Calu3 (cell line): ENCODE results near the gene PDE3B. TPM values are rescaled to one million over a fixed set of nuclear protein-coding genes. Genes with fewer than 3 reads are reported as not detected.
"Not testable (repeated sequence)": the region's sequence is repeated elsewhere in the genome, so short reads cannot be mapped to it uniquely, and the experiment has no call there.

Experiments used
- BruUV-seq: library from RNA; stranded (reverse); fragments of 400-500 nt; replicated peaks from 2 replicates; lab custom pipeline; 2021; lab: Mats Ljungman, UMichigan
- CTCF ChIA-PET: fragments of 300-600 bp; sonication (Branson Sonifier 250); formaldehyde crosslinking; loops from one replicate; lab custom pipeline; 2022; ENCODE audit warnings: antibody characterized with exemption; lab: Charles Lee
- DNase-seq: peaks from one replicate; pipeline ENCODE4 v3.0.0; 2022
- H3K27ac Mint-ChIP-seq: one replicate; pipeline ENCODE4 v1.8.0; 2022; ENCODE audit warnings: mixed read lengths; ENCODE audit not compliant: unreplicated experiment
- H3K27me3 Mint-ChIP-seq: one replicate; pipeline ENCODE4 v1.8.0; 2022; ENCODE audit warnings: mixed read lengths; ENCODE audit not compliant: unreplicated experiment
- H3K36me3 Mint-ChIP-seq: one replicate; pipeline ENCODE4 v1.8.0; 2022; ENCODE audit warnings: mild to moderate bottlenecking, moderate library complexity, mixed read lengths; ENCODE audit not compliant: insufficient read depth, unreplicated experiment
- H3K4me1 Mint-ChIP-seq: one replicate; pipeline ENCODE4 v1.8.0; 2022; ENCODE audit warnings: mild to moderate bottlenecking, low read depth, mixed read lengths; ENCODE audit not compliant: unreplicated experiment
- H3K4me3 Mint-ChIP-seq: one replicate; pipeline ENCODE4 v1.8.0; 2022; ENCODE audit warnings: mild to moderate bottlenecking, low read depth, moderate library complexity, mixed read lengths; ENCODE audit not compliant: unreplicated experiment
- H3K9me3 Mint-ChIP-seq: one replicate; pipeline ENCODE4 v1.8.0; 2022; ENCODE audit warnings: low read depth, mixed read lengths; ENCODE audit not compliant: unreplicated experiment
- intact Hi-C: fragments of 100-400 bp; cut with micrococcal nuclease; formaldehyde crosslinking; loops from one replicate; pipeline ENCODE4 v1.10.0; 2022; ENCODE audit not compliant: unreplicated experiment
- total RNA-seq: library from RNA; stranded (reverse); gene quantifications from 2 replicates; pipeline ENCODE4 v1.2.3, GENCODE V29; 2022
- TF ChIP-seq, protein P1 (sequence below): fragments of 200-600 bp; IDR thresholded peaks from one replicate; pipeline ENCODE4 v1.8.0; 2022; ENCODE audit warnings: antibody characterized with exemption; ENCODE audit not compliant: unreplicated experiment

The PDE3B gene
- total RNA-seq, 1 experiment from 2014 or later = 4.5 TPM

DNA sequence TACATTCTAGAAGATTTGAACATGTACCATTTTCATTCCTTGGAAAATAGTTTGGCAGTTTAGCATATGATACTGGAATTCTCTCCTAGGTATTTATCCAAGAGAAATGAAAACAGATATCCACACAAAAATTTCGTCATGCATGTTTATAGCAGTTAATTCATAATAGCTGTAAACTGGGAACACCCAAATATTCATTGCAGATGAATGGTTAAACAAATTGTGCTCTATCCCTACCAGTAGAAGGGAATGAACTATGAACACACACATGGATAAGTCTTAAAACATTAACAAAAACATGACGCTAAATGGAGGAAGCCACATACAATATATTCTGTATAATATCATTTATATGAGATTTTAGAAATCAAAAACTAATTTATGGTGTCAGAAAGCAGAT, 61.5 kb downstream of the PDE3B start:
- TF ChIP-seq, protein P1, sequence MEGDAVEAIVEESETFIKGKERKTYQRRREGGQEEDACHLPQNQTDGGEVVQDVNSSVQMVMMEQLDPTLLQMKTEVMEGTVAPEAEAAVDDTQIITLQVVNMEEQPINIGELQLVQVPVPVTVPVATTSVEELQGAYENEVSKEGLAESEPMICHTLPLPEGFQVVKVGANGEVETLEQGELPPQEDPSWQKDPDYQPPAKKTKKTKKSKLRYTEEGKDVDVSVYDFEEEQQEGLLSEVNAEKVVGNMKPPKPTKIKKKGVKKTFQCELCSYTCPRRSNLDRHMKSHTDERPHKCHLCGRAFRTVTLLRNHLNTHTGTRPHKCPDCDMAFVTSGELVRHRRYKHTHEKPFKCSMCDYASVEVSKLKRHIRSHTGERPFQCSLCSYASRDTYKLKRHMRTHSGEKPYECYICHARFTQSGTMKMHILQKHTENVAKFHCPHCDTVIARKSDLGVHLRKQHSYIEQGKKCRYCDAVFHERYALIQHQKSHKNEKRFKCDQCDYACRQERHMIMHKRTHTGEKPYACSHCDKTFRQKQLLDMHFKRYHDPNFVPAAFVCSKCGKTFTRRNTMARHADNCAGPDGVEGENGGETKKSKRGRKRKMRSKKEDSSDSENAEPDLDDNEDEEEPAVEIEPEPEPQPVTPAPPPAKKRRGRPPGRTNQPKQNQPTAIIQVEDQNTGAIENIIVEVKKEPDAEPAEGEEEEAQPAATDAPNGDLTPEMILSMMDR = no peak
- no TSS peak for BruUV-seq
- Mint-ChIP-seq H3K9me3 (peaks cover 10% of the 10 kb centered on the region), H3K4me1 (no peaks in the 10 kb centered on the region), H3K36me3 (no peaks in the 10 kb centered on the region), H3K27me3 (no peaks in the 10 kb centered on the region), H3K4me3 (no peak overlapping the region), H3K27ac (no peak overlapping the region)
- intact Hi-C loops = no loop called here
- no peak for DNase-seq
- CTCF ChIA-PET = no interaction called here

DNA sequence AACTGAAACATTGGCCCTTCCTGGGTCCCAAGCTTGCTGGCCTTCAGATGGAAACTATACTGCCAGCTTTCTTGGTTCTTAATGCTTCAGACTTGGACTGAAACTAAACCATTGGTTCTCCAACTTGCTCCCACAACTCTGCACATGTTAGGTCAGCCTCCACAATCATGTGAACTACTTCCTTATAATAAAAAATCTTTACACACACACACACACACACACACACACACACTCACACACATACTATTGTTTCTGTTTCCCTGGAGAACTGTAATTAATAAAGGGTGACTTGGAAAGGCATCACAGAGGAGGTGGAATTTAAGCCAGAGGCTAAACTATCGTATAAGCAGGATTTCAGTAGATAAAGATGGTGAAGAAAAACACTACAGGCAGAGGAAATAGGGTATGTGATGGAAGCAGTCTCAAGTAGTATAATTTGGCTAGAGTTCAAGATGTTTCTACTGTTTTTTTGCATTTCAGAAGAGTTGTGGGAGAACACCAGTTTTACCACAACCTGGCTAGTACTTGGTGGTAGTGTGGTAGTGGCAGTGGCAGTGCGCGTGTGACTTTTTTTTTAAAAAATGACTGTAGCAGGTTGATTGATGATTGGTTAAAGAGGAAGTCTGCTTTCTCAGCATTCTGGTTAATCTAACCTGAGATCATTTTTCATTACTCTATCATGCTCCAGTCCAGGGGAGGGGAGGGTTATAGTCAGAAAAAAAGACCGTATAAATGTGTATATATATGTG, 70.1 kb downstream of the PDE3B start:
- no peak for DNase-seq
- Mint-ChIP-seq H3K36me3 (no peaks in the 10 kb centered on the region), H3K4me1 (no peaks in the 10 kb centered on the region), H3K9me3 (no peaks in the 10 kb centered on the region), H3K27ac (no peak overlapping the region), H3K27me3 (no peaks in the 10 kb centered on the region), H3K4me3 (no peak overlapping the region)
- CTCF ChIA-PET = interaction anchor here (0.7 kb wide), 2 partner anchors 24 to 314 kb away, joined by 3 to 8 read pairs; no protein-coding TSS in a partner anchor
- no TSS peak for BruUV-seq
- intact Hi-C loops = no loop called here
- TF ChIP-seq, protein P1 = no peak

DNA sequence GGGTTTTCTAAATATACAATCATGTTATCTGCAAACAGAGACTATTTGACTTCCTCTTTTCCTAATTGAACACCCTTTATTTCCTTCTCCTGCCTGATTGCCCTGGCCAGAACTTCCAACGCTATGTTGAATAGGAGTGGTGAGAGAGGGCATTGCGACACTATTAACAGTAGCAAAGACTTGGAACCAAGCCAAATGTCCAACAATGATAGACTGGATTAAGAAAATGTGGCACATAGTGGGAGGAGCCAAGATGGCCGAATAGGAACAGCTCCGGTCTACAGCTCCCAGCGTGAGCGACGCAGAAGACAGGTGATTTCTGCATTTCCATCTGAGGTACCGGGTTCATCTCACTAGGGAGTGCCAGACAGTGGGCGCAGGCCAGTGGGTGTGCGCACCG, 72.1 kb downstream of the PDE3B start:
- BruUV-seq, intact Hi-C loops, H3K4me1 Mint-ChIP-seq, DNase-seq, H3K27me3 Mint-ChIP-seq, CTCF ChIA-PET, H3K4me3 Mint-ChIP-seq, H3K36me3 Mint-ChIP-seq, H3K27ac Mint-ChIP-seq, H3K9me3 Mint-ChIP-seq: not testable (repeated sequence)

DNA sequence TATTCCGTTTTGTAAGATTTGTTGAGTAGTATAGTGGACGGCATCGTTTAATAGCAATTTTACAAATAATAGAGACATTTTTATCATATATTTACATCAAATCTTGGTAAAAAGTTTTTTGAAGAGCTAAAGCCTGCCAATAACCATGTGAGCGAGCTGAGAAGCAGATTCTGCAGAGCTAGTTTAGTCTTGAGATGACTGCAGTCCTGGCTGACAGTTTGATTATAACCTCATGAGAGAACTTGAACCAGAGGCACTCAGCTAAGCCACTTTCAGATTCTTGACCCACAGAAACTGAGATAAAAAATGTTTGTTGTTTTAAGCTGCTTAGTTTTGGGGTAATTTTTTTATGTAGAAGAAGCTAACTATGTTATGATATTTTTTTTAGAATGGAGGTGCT, 78.9 kb downstream of the PDE3B start:
- Mint-ChIP-seq H3K27me3 (no peaks in the 10 kb centered on the region), H3K9me3 (no peaks in the 10 kb centered on the region), H3K27ac (no peak overlapping the region), H3K4me3 (no peak overlapping the region), H3K4me1 (no peaks in the 10 kb centered on the region), H3K36me3 (no peaks in the 10 kb centered on the region)
- intact Hi-C loops = no loop called here
- CTCF ChIA-PET = interaction anchor here (0.7 kb wide), 1 partner anchor 354 kb away, joined by 3 read pairs; no protein-coding TSS in a partner anchor
- DNase-seq = no peak
- BruUV-seq = no TSS peak
- TF ChIP-seq, protein P1 = no peak

DNA sequence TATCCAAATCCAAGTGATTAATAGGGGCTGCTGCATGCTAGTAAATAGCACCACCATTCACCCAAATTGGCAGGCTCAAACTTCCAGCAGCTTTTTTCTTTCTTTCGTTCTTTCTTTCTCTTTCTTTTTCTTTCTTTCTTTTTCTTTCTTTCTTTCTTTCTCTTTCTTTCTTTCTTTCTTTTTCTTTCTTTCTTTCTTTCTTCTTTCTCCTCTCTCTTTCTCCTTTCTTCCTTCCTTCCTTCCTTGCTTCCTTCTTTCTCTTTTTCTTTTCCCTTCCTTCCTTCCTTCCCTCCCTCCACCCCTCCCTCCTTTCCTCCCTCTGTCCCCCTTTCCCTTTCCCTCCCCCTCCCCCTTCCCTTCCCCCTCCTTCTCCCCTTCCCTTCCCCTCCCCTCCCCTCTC, 81.5 kb downstream of the PDE3B start:
- Mint-ChIP-seq H3K4me3 (no peak overlapping the region), H3K9me3 (no peaks in the 10 kb centered on the region), H3K27ac (no peak overlapping the region), H3K36me3 (no peaks in the 10 kb centered on the region), H3K27me3 (no peaks in the 10 kb centered on the region), H3K4me1 (no peaks in the 10 kb centered on the region)
- no TSS peak for BruUV-seq
- intact Hi-C loops = no loop called here
- TF ChIP-seq, protein P1 = no peak
- CTCF ChIA-PET = no interaction called here
- DNase-seq = no peak
